Thyroid gland (tissue), 4 donors: ENCODE results near the gene TXLNA. TPM values are rescaled to one million over a fixed set of nuclear protein-coding genes. Genes with fewer than 3 reads are reported as not detected.
A peak's percentile ranks its signal among the peaks of the same experiment; 100 is the strongest.

Source experiments
- DNase-seq, 2 donors: peaks; one replicate each; pipeline ENCODE4 v3.0.0-alpha.2; 2019
- H3K27ac ChIP-seq, 3 donors: fragments of 200-600 bp; sonication (generic); 1 replicate in 2 of 3; 2 replicates in 1 of 3; pipeline ENCODE4 v1.5.1; 2016 to 2019; ENCODE audit warnings: mild to moderate bottlenecking in 1 of 3, moderate library complexity in 1 of 3
- H3K27me3 ChIP-seq: fragments of 200-600 bp; sonication (generic); one replicate; pipeline ENCODE4 v1.5.1; 2019
- H3K36me3 ChIP-seq, 2 donors: fragments of 200-600 bp; sonication (generic); one replicate each; pipeline ENCODE4 v1.5.1; 2016 to 2019
- H3K4me1 ChIP-seq, 2 donors: fragments of 200-600 bp; sonication (generic); one replicate each; pipeline ENCODE4 v1.5.1; 2017 to 2019
- H3K4me3 ChIP-seq, 3 donors: fragments of 200-600 bp; sonication (generic); replicated peaks in 1 of 3; 1 replicate in 2 of 3; 2 replicates in 1 of 3; pipeline ENCODE4 v1.5.1; 2016; ENCODE audit warnings: mild to moderate bottlenecking in 1 of 3
- H3K9me3 ChIP-seq: fragments of 200-600 bp; sonication (generic); one replicate; pipeline ENCODE4 v1.5.1; 2017
- CTCF ChIP-seq, 6 experiments: fragments of 200-600 bp in 3 of 6; fragments of 450-650 bp in 3 of 6; sonication (generic) in 3 of 6; IDR thresholded peaks; one replicate each; pipeline ENCODE4 v1.5.1; 2016 to 2019; ENCODE audit warnings: antibody characterized with exemption in 6 of 6, mild to moderate bottlenecking in 2 of 6, inconsistent platforms in 1 of 6, moderate library complexity in 1 of 6
- POLR2A ChIP-seq, 2 donors: fragments of 450-650 bp; IDR thresholded peaks; one replicate each; pipeline ENCODE4 v1.6.1; 2017; ENCODE audit warnings: antibody characterized with exemption in 2 of 2, mild to moderate bottlenecking in 2 of 2, moderate library complexity in 1 of 2
- WGBS, 2 donors: methylation state at CpG; one replicate each; pipeline ENCODE4 v1.1.5; 2017; 5-methylcytosine and 5-hydroxymethylcytosine counted together
- intact Hi-C: fragments of 100-400 bp; cut with DNase I; formaldehyde crosslinking; loops from one replicate; pipeline ENCODE4 v1.15.1; 2023
- total RNA-seq, 4 donors: library from RNA; depleted of rRNA; stranded (reverse); fragments of >200 nt; gene quantifications; one replicate each; pipeline ENCODE4 v1.2.3, GENCODE V29; 2016

The TXLNA gene
- total RNA-seq, 4 donors from 2014 or later, result 47.7 to 69.4 (median 60.6) TPM

- peak; percentile 91 to 92 for DNase-seq
- Histone ChIP-seq H3K4me1 (peaks cover 15 to 27% of the 10 kb centered on the region in 2 donors), H3K36me3 (no peaks in the 10 kb centered on the region), H3K4me3 (peak overlapping the region; percentile 33 to 51 (median 38)), H3K9me3 (no peaks in the 10 kb centered on the region), H3K27ac (peak overlapping the region; percentile 75 to 95 (median 83)), H3K27me3 (no peaks in the 10 kb centered on the region)
- 1 to 2% methylated on average over 29 to 42 of the region's 62 CpGs for WGBS, 2 donors
- TF ChIP-seq POLR2A (IDR thresholded peaks at IDR 0.05) (peak; percentile 60 to 90), CTCF (IDR thresholded peaks at IDR 0.05) (peak in 4 of 6 experiments; percentile 13 to 36 (median 27))
- intact Hi-C loops, result no loop called here
Measured at GRCh38 chr1:32240140-32240951, 60.9 kb downstream of the TXLNA start.

- TF ChIP-seq POLR2A (IDR thresholded peaks at IDR 0.05) (peak in 1 of 2 donors; percentile 51), CTCF (IDR thresholded peaks at IDR 0.05) (peak in 1 of 6 experiments; percentile 1)
- H3K4me3 ChIP-seq, result peak overlapping the region; percentile 33 to 51 (median 38)
- peak; percentile 92 to 93 for DNase-seq
- 0% methylated on average over 4 to 10 of the region's 55 CpGs for WGBS, 2 donors
- H3K36me3 ChIP-seq, result no peaks in the 10 kb centered on the region
- intact Hi-C loops, result no loop called here
- H3K9me3 ChIP-seq, result no peaks in the 10 kb centered on the region
- peaks cover 15 to 28% of the 10 kb centered on the region in 2 donors for H3K4me1 ChIP-seq
- peak overlapping the region; percentile 75 to 95 (median 83) for H3K27ac ChIP-seq
- no peaks in the 10 kb centered on the region for H3K27me3 ChIP-seq
Measured at GRCh38 chr1:32241001-32241763, 61.7 kb downstream of the TXLNA start.

- Histone ChIP-seq H3K4me1 (peaks cover 15 to 40% of the 10 kb centered on the region in 2 donors), H3K9me3 (no peaks in the 10 kb centered on the region), H3K4me3 (no peak overlapping the region), H3K27me3 (no peaks in the 10 kb centered on the region), H3K27ac (peak overlapping the region in 1 of 3 donors; percentile 95), H3K36me3 (no peaks in the 10 kb centered on the region)
- no peak for DNase-seq
- 33 to 38% methylated on average over 6 to 7 of the region's 7 CpGs for WGBS, 2 donors
- TF ChIP-seq POLR2A (IDR thresholded peaks at IDR 0.05), result no peak
- TF ChIP-seq CTCF (IDR thresholded peaks at IDR 0.05), result no peak
- intact Hi-C loops, result no loop called here
Measured at GRCh38 chr1:32242341-32242851, 62.9 kb downstream of the TXLNA start.

GRCh38 chr1:32246888-32247273, 67.4 kb downstream of the TXLNA start, which contains the start of gene FAM167B:
FAM167B (plus strand) TSS chr1:32247222; CDS start chr1:32247422, 200 bp downstream.
- intact Hi-C loops, result no loop called here
- Histone ChIP-seq H3K4me1 (peaks cover 12 to 48% of the 10 kb centered on the region in 2 donors), H3K27me3 (no peaks in the 10 kb centered on the region), H3K4me3 (no peak within 1 kb of the TSS), H3K27ac (peak within 1 kb of the TSS; percentile 27 to 74 (median 74)), H3K9me3 (no peaks in the 10 kb centered on the region), H3K36me3 (no peaks in the 10 kb centered on the region)
- no peak for DNase-seq
- TF ChIP-seq CTCF (IDR thresholded peaks at IDR 0.05), result no peak
- no peak for TF ChIP-seq POLR2A (IDR thresholded peaks at IDR 0.05)
- WGBS, 2 donors, result 61 to 72% methylated on average over 3 of the region's 3 CpGs
